Measurements from ENCODE around the gene GABRG3.

GABRG3 gene

GRCh38 chr15:27201425-27201824, 230.4 kb downstream of the GABRG3 start:
- DNase-seq (ENCODE audit: low read depth in 1 of 2, low spot score in 1 of 2): no peak
- H3K4me3 ChIP-seq (replicated peaks; ENCODE audit: insufficient read depth, low read length): no peak overlapping the region
- no peak overlapping the region for H3K27ac ChIP-seq (replicated peaks)
- TF ChIP-seq CTCF (IDR thresholded peaks at IDR 0.05; ENCODE audit: insufficient read depth, low read length): no peak
- no peak for TF ChIP-seq POLR2AphosphoS5 (IDR thresholded peaks at IDR 0.05; ENCODE audit: low read depth)
- TF ChIP-seq GABPA (IDR thresholded peaks at IDR 0.05; ENCODE audit: low read depth): no peak
- no peak for TF ChIP-seq REST (IDR thresholded peaks at IDR 0.05; ENCODE audit: insufficient replicate concordance, low read depth)
- TF ChIP-seq SPI1 (IDR thresholded peaks at IDR 0.05; ENCODE audit: borderline replicate concordance, low read depth): no peak
- H3K27me3 ChIP-seq (ENCODE audit: insufficient read depth, poor library complexity, severe bottlenecking): no peaks in the 10 kb centered on the region

- H3K4me3 ChIP-seq (replicated peaks; ENCODE audit: insufficient read depth, low read length): no peak overlapping the region
- DNase-seq (ENCODE audit: low read depth in 1 of 2, low spot score in 1 of 2): no peak
- no peak overlapping the region for H3K27ac ChIP-seq (replicated peaks)
- no peak for TF ChIP-seq CTCF (IDR thresholded peaks at IDR 0.05; ENCODE audit: insufficient read depth, low read length)
- no peak for TF ChIP-seq POLR2AphosphoS5 (IDR thresholded peaks at IDR 0.05; ENCODE audit: low read depth)
- TF ChIP-seq GABPA (IDR thresholded peaks at IDR 0.05; ENCODE audit: low read depth): no peak
- no peak for TF ChIP-seq REST (IDR thresholded peaks at IDR 0.05; ENCODE audit: insufficient replicate concordance, low read depth)
- no peak for TF ChIP-seq SPI1 (IDR thresholded peaks at IDR 0.05; ENCODE audit: borderline replicate concordance, low read depth)
- H3K27me3 ChIP-seq (ENCODE audit: insufficient read depth, poor library complexity, severe bottlenecking): no peaks in the 10 kb centered on the region
Measured at GRCh38 chr15:27210176-27210575, 239.2 kb downstream of the GABRG3 start.

- no peak overlapping the region for H3K27ac ChIP-seq (replicated peaks)
- H3K27me3 ChIP-seq (ENCODE audit: insufficient read depth, poor library complexity, severe bottlenecking): no peaks in the 10 kb centered on the region
- no peak overlapping the region for H3K4me3 ChIP-seq (replicated peaks; ENCODE audit: insufficient read depth, low read length)
- TF ChIP-seq CTCF (IDR thresholded peaks at IDR 0.05; ENCODE audit: insufficient read depth, low read length): no peak
- TF ChIP-seq REST (IDR thresholded peaks at IDR 0.05; ENCODE audit: insufficient replicate concordance, low read depth): no peak
- no peak for TF ChIP-seq GABPA (IDR thresholded peaks at IDR 0.05; ENCODE audit: low read depth)
- TF ChIP-seq SPI1 (IDR thresholded peaks at IDR 0.05; ENCODE audit: borderline replicate concordance, low read depth): no peak
- TF ChIP-seq POLR2AphosphoS5 (IDR thresholded peaks at IDR 0.05; ENCODE audit: low read depth): no peak
- DNase-seq (ENCODE audit: low read depth in 1 of 2, low spot score in 1 of 2): no peak
Measured at GRCh38 chr15:27214032-27214431, 243.1 kb downstream of the GABRG3 start.

Measured in HL-60 (cell line).